SK-N-MC (cell line): ENCODE results near the gene ARHGAP44.

Experiments used
- EZH2 ChIP-seq: fragments of 200-600 bp; sonication (generic); IDR thresholded peaks from one replicate; pipeline ENCODE4 v1.6.1; 2017; ENCODE audit warnings: antibody characterized with exemption
- FOXP2 ChIP-seq: optimal IDR thresholded peaks from 2 replicates; pipeline ENCODE3; 2011; ENCODE audit warnings: mild to moderate bottlenecking, moderate library complexity; ENCODE audit not compliant: insufficient read depth; ENCODE audit errors: extremely low read length, control extremely low read depth
- POLR2AphosphoS5 ChIP-seq: IDR thresholded peaks from 2 replicates; pipeline ENCODE4 v1.6.1; 2012; ENCODE audit warnings: mild to moderate bottlenecking, low read depth, low read length, borderline replicate concordance

- TF ChIP-seq POLR2AphosphoS5 = no peak
- no peak for TF ChIP-seq EZH2
- TF ChIP-seq FOXP2 = no peak
Observed at GRCh38 chr17:13003454-13003851, 214.2 kb downstream of the ARHGAP44 start.
